ENCODE results near the gene PAK5. TPM values are rescaled to one million over a fixed set of nuclear protein-coding genes. Genes with fewer than 3 reads are reported as not detected.

The PAK5 gene
- total and polyA plus RNA-seq, 2 experiments from 2014 or later = 0.57 to 1.1 TPM

DNA sequence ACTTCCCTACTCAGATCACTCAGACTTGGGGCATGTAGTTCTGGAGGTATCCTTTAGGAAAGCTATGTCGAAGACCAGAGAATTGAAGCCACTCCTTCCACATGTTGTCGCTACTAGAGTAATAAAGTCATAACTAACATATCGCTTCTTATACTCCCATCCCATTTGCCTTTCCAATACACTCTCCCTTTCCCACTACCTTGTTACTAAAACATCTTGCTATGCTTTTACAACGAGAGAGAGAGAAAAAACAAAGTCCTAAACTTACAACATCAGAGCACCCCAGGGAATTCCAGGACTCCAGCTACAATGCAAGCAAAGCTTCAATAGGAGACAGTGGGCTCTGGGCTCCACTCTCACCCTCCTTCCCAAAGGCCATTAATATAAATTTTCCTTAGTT is 329.6 kb downstream of the PAK5 start:
- no peak overlapping the region for H3K27ac Mint-ChIP-seq
- H3K36me3 Mint-ChIP-seq (ENCODE audit: low read depth) = no peaks in the 10 kb centered on the region
- peak overlapping the region; percentile 53; the same call in 1 of the 3 replicates for H3K4me3 Mint-ChIP-seq
- H3K4me1 ChIP-seq (ENCODE audit: insufficient read depth) = peaks cover 56% of the 10 kb centered on the region
- peak overlapping the region; percentile 86 for H3K4me2 ChIP-seq
- 0 out of 2 replicates have a peak, but pooled peaks cover 3% of the 10 kb centered on the region for H4K20me1 ChIP-seq (replicated peaks; ENCODE audit: insufficient read depth)
- DNase-seq (ENCODE audit: low spot score) (no peak), ATAC-seq (no peak)
- H3F3A ChIP-seq (replicated peaks; ENCODE audit: low read depth) = no peaks in the 10 kb centered on the region; the same call in 1 of the 2 replicates
- peaks cover 51% of the 10 kb centered on the region for H3K27me3 Mint-ChIP-seq (ENCODE audit: insufficient read depth, low read depth, poor library complexity)
- no peaks in the 10 kb centered on the region for H3K79me2 ChIP-seq (replicated peaks; ENCODE audit: insufficient read depth)
- peak overlapping the region; percentile 94; the same call in 1 of the 2 replicates for H2AFZ ChIP-seq
- H3K27ac ChIP-seq (ENCODE audit: low read depth) = no peak overlapping the region
- H3K36me3 ChIP-seq (ENCODE audit: insufficient read depth) = no peaks in the 10 kb centered on the region
- H3K27me3 ChIP-seq (ENCODE audit: insufficient read depth) = peaks cover 100% of the 10 kb centered on the region
- H3K4me3 ChIP-seq = peak overlapping the region; percentile 52
- peaks cover 16% of the 10 kb centered on the region for H3K4me1 Mint-ChIP-seq
- TF ChIP-seq JUNB (IDR thresholded peaks at IDR 0.05; ENCODE audit: unreplicated experiment) = no peak
- no peak for TF ChIP-seq ZNF114 (CRISPR knock-in tag; IDR thresholded peaks at IDR 0.05)
- no peak for TF ChIP-seq ZNF331 (CRISPR knock-in tag; IDR thresholded peaks at IDR 0.05; ENCODE audit: low read depth)
- TF ChIP-seq EZH2phosphoT487 (IDR thresholded peaks at IDR 0.05; ENCODE audit: unreplicated experiment) = no peak
- TF ChIP-seq, protein P1, sequence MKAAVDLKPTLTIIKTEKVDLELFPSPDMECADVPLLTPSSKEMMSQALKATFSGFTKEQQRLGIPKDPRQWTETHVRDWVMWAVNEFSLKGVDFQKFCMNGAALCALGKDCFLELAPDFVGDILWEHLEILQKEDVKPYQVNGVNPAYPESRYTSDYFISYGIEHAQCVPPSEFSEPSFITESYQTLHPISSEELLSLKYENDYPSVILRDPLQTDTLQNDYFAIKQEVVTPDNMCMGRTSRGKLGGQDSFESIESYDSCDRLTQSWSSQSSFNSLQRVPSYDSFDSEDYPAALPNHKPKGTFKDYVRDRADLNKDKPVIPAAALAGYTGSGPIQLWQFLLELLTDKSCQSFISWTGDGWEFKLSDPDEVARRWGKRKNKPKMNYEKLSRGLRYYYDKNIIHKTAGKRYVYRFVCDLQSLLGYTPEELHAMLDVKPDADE (IDR thresholded peaks at IDR 0.05) = no peak
- TF ChIP-seq POLR2AphosphoS5 (IDR thresholded peaks at IDR 0.05; ENCODE audit: low read depth) = no peak
- TF ChIP-seq, protein P2, sequence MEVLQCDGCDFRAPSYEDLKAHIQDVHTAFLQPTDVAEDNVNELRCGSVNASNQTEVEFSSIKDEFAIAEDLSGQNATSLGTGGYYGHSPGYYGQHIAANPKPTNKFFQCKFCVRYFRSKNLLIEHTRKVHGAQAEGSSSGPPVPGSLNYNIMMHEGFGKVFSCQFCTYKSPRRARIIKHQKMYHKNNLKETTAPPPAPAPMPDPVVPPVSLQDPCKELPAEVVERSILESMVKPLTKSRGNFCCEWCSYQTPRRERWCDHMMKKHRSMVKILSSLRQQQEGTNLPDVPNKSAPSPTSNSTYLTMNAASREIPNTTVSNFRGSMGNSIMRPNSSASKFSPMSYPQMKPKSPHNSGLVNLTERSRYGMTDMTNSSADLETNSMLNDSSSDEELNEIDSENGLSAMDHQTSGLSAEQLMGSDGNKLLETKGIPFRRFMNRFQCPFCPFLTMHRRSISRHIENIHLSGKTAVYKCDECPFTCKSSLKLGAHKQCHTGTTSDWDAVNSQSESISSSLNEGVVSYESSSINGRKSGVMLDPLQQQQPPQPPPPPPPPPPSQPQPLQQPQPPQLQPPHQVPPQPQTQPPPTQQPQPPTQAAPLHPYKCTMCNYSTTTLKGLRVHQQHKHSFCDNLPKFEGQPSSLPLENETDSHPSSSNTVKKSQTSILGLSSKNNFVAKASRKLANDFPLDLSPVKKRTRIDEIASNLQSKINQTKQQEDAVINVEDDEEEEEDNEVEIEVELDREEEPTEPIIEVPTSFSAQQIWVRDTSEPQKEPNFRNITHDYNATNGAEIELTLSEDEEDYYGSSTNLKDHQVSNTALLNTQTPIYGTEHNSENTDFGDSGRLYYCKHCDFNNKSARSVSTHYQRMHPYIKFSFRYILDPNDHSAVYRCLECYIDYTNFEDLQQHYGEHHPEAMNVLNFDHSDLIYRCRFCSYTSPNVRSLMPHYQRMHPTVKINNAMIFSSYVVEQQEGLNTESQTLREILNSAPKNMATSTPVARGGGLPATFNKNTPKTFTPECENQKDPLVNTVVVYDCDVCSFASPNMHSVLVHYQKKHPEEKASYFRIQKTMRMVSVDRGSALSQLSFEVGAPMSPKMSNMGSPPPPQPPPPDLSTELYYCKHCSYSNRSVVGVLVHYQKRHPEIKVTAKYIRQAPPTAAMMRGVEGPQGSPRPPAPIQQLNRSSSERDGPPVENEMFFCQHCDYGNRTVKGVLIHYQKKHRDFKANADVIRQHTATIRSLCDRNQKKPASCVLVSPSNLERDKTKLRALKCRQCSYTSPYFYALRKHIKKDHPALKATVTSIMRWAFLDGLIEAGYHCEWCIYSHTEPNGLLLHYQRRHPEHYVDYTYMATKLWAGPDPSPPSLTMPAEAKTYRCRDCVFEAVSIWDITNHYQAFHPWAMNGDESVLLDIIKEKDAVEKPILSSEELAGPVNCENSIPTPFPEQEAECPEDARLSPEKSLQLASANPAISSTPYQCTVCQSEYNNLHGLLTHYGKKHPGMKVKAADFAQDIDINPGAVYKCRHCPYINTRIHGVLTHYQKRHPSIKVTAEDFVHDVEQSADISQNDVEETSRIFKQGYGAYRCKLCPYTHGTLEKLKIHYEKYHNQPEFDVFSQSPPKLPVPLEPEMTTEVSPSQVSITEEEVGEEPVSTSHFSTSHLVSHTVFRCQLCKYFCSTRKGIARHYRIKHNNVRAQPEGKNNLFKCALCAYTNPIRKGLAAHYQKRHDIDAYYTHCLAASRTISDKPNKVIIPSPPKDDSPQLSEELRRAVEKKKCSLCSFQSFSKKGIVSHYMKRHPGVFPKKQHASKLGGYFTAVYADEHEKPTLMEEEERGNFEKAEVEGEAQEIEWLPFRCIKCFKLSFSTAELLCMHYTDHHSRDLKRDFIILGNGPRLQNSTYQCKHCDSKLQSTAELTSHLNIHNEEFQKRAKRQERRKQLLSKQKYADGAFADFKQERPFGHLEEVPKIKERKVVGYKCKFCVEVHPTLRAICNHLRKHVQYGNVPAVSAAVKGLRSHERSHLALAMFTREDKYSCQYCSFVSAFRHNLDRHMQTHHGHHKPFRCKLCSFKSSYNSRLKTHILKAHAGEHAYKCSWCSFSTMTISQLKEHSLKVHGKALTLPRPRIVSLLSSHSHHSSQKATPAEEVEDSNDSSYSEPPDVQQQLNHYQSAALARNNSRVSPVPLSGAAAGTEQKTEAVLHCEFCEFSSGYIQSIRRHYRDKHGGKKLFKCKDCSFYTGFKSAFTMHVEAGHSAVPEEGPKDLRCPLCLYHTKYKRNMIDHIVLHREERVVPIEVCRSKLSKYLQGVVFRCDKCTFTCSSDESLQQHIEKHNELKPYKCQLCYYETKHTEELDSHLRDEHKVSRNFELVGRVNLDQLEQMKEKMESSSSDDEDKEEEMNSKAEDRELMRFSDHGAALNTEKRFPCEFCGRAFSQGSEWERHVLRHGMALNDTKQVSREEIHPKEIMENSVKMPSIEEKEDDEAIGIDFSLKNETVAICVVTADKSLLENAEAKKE (CRISPR knock-in tag; IDR thresholded peaks at IDR 0.05) = no peak
- TF ChIP-seq CREB1 (CRISPR knock-in tag; IDR thresholded peaks at IDR 0.05; ENCODE audit: low read depth) = no peak
- TF ChIP-seq, protein P3, sequence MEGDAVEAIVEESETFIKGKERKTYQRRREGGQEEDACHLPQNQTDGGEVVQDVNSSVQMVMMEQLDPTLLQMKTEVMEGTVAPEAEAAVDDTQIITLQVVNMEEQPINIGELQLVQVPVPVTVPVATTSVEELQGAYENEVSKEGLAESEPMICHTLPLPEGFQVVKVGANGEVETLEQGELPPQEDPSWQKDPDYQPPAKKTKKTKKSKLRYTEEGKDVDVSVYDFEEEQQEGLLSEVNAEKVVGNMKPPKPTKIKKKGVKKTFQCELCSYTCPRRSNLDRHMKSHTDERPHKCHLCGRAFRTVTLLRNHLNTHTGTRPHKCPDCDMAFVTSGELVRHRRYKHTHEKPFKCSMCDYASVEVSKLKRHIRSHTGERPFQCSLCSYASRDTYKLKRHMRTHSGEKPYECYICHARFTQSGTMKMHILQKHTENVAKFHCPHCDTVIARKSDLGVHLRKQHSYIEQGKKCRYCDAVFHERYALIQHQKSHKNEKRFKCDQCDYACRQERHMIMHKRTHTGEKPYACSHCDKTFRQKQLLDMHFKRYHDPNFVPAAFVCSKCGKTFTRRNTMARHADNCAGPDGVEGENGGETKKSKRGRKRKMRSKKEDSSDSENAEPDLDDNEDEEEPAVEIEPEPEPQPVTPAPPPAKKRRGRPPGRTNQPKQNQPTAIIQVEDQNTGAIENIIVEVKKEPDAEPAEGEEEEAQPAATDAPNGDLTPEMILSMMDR (conservative IDR thresholded peaks at IDR 0.05; ENCODE audit: low read depth in 2 of 2) = no peak
- TF ChIP-seq NANOG (IDR thresholded peaks at IDR 0.05; ENCODE audit: borderline replicate concordance) = no peak
- TF ChIP-seq, protein P4, sequence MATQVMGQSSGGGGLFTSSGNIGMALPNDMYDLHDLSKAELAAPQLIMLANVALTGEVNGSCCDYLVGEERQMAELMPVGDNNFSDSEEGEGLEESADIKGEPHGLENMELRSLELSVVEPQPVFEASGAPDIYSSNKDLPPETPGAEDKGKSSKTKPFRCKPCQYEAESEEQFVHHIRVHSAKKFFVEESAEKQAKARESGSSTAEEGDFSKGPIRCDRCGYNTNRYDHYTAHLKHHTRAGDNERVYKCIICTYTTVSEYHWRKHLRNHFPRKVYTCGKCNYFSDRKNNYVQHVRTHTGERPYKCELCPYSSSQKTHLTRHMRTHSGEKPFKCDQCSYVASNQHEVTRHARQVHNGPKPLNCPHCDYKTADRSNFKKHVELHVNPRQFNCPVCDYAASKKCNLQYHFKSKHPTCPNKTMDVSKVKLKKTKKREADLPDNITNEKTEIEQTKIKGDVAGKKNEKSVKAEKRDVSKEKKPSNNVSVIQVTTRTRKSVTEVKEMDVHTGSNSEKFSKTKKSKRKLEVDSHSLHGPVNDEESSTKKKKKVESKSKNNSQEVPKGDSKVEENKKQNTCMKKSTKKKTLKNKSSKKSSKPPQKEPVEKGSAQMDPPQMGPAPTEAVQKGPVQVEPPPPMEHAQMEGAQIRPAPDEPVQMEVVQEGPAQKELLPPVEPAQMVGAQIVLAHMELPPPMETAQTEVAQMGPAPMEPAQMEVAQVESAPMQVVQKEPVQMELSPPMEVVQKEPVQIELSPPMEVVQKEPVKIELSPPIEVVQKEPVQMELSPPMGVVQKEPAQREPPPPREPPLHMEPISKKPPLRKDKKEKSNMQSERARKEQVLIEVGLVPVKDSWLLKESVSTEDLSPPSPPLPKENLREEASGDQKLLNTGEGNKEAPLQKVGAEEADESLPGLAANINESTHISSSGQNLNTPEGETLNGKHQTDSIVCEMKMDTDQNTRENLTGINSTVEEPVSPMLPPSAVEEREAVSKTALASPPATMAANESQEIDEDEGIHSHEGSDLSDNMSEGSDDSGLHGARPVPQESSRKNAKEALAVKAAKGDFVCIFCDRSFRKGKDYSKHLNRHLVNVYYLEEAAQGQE (IDR thresholded peaks at IDR 0.05; ENCODE audit: unreplicated experiment) = no peak
- no peak for TF ChIP-seq EZH2 (IDR thresholded peaks at IDR 0.05; ENCODE audit: low read depth, unreplicated experiment)
- no peak for TF ChIP-seq STAT1 (IDR thresholded peaks at IDR 0.05; ENCODE audit: unreplicated experiment)
- H3K9me2 ChIP-seq (ENCODE audit: insufficient read depth) = no peaks in the 10 kb centered on the region
- H3K9me3 Mint-ChIP-seq = no peaks in the 10 kb centered on the region
